GM12865 (cell line): ENCODE results near the gene GOLM1.

Source experiments
- DNase-seq: peaks from one replicate; pipeline ENCODE4 v3.0.0; 2010; ENCODE audit warnings: low read depth
- H3K4me3 ChIP-seq: 2 replicates; pipeline ENCODE4 v1.5.1; 2011; ENCODE audit warnings: mild to moderate bottlenecking, low read depth, low read length, control low read depth
- CTCF ChIP-seq: IDR thresholded peaks from 2 replicates; pipeline ENCODE4 v1.5.1; 2011; ENCODE audit warnings: low read length, control low read depth, low read depth, inconsistent platforms; ENCODE audit not compliant: insufficient read depth; ENCODE audit errors: missing control alignments

GOLM1 gene

GRCh38 chr9:86128235-86128822 lies 29.0 kb upstream of the GOLM1 start:
- no peak for TF ChIP-seq CTCF
- H3K4me3 ChIP-seq, result no peak overlapping the region
- DNase-seq, result no peak

- peak; percentile 13 for DNase-seq
- TF ChIP-seq CTCF, result no peak
- H3K4me3 ChIP-seq, result no peak overlapping the region
Measured at GRCh38 chr9:86126998-86127972, 27.9 kb upstream of the GOLM1 start.

- no peak for TF ChIP-seq CTCF
- no peak for DNase-seq
- H3K4me3 ChIP-seq, result no peak overlapping the region
Measured at GRCh38 chr9:86122311-86122710, 23.0 kb upstream of the GOLM1 start.

GRCh38 chr9:86119457-86119856 lies 20.1 kb upstream of the GOLM1 start:
- no peak for TF ChIP-seq CTCF
- DNase-seq, result no peak
- H3K4me3 ChIP-seq, result no peak overlapping the region

GRCh38 chr9:86116425-86116824 lies 17.1 kb upstream of the GOLM1 start:
- no peak for DNase-seq
- no peak for TF ChIP-seq CTCF
- H3K4me3 ChIP-seq, result no peak overlapping the region

GRCh38 chr9:86115886-86116285 lies 16.5 kb upstream of the GOLM1 start:
- no peak overlapping the region for H3K4me3 ChIP-seq
- DNase-seq, result no peak
- TF ChIP-seq CTCF, result no peak
